SK-N-SH treated with all-trans-retinoic acid at 6 μM for 48 hours (cell line): ENCODE measurements around the gene RALGPS1.

Experiments used
- ATAC-seq: fragments of 200-7000 bp; cut with Tn5 transposase; 3 replicates; pipeline ENCODE4 v1.9.1; 2020; ENCODE audit warnings: mild to moderate bottlenecking, moderate library complexity
- ARNTL ChIP-seq: fragments of 450-650 bp; formaldehyde crosslinking; IDR thresholded peaks from 2 replicates; pipeline ENCODE4 v1.5.0; 2020; ENCODE audit warnings: low read depth, mild to moderate bottlenecking, moderate library complexity, borderline replicate concordance
- BACH2 ChIP-seq: fragments of 250-450 bp; sonication (Bioruptor Pico); IDR thresholded peaks from 2 replicates; pipeline ENCODE4 v1.9.0; 2021; ENCODE audit warnings: mild to moderate bottlenecking, borderline replicate concordance
- CSDC2 ChIP-seq: fragments of 250-450 bp; sonication (Bioruptor Pico); IDR thresholded peaks from 2 replicates; pipeline ENCODE4 v1.5.0; 2020; ENCODE audit warnings: mild to moderate bottlenecking, moderate library complexity
- ESRRG ChIP-seq: fragments of 250-450 bp; sonication (Bioruptor Pico); IDR thresholded peaks from 2 replicates; pipeline ENCODE4 v1.6.1; 2021; ENCODE audit warnings: mild to moderate bottlenecking
- GLIS3 ChIP-seq: fragments of 250-450 bp; sonication (Bioruptor Pico); IDR thresholded peaks from 2 replicates; pipeline ENCODE4 v1.5.0; 2020; ENCODE audit warnings: mild to moderate bottlenecking, moderate library complexity
- ISL1 ChIP-seq: fragments of 250-450 bp; sonication (Bioruptor Pico); IDR thresholded peaks from 2 replicates; pipeline ENCODE4 v2.1.2; 2022; ENCODE audit warnings: mild to moderate bottlenecking, moderate library complexity
- OSR1 ChIP-seq: fragments of 250-450 bp; sonication (Bioruptor Pico); IDR thresholded peaks from 2 replicates; pipeline ENCODE4 v1.8.0; 2022; ENCODE audit warnings: moderate library complexity, mild to moderate bottlenecking, inconsistent platforms
- PPARA ChIP-seq: fragments of 250-450 bp; sonication (Bioruptor Pico); IDR thresholded peaks from 2 replicates; pipeline ENCODE4 v1.5.0; 2020; ENCODE audit warnings: mild to moderate bottlenecking, borderline replicate concordance
- RARB ChIP-seq: fragments of 250-450 bp; sonication (Bioruptor Pico); IDR thresholded peaks from 2 replicates; pipeline ENCODE4 v1.8.0; 2021; ENCODE audit warnings: mild to moderate bottlenecking, moderate library complexity
- SNAI2 ChIP-seq: fragments of 250-450 bp; sonication (Bioruptor Pico); IDR thresholded peaks from 2 replicates; pipeline ENCODE4 v1.5.0; 2020; ENCODE audit warnings: mild to moderate bottlenecking, moderate library complexity
- TOX ChIP-seq: fragments of 250-450 bp; sonication (Bioruptor Pico); IDR thresholded peaks from 2 replicates; pipeline ENCODE4 v1.8.0; 2021; ENCODE audit warnings: mild to moderate bottlenecking, moderate library complexity, borderline replicate concordance
- ZC3H10 ChIP-seq: fragments of 250-450 bp; sonication (Bioruptor Pico); IDR thresholded peaks from 2 replicates; pipeline ENCODE4 v1.5.1; 2021; ENCODE audit warnings: mild to moderate bottlenecking, moderate library complexity
- ZFP3 ChIP-seq: fragments of 250-450 bp; sonication (Bioruptor Pico); IDR thresholded peaks from 2 replicates; pipeline ENCODE4 v1.5.0; 2020; ENCODE audit warnings: mild to moderate bottlenecking, moderate library complexity
- ZFP30 ChIP-seq: fragments of 450-650 bp; formaldehyde crosslinking; IDR thresholded peaks from 2 replicates; pipeline ENCODE4 v1.5.0; 2022; ENCODE audit warnings: mild to moderate bottlenecking, moderate library complexity
- ZNF565 ChIP-seq: fragments of 450-650 bp; formaldehyde crosslinking; conservative IDR thresholded peaks from 2 replicates; pipeline ENCODE4 v1.5.0; 2020; ENCODE audit warnings: low read depth, mild to moderate bottlenecking, moderate library complexity
- ZNF70 ChIP-seq: fragments of 450-650 bp; formaldehyde crosslinking; IDR thresholded peaks from 2 replicates; pipeline ENCODE4 v1.5.0; 2020; ENCODE audit warnings: mild to moderate bottlenecking, moderate library complexity
- ZNF8 ChIP-seq: fragments of 450-650 bp; formaldehyde crosslinking; IDR thresholded peaks from 2 replicates; pipeline ENCODE4 v1.5.0; 2020; ENCODE audit warnings: mild to moderate bottlenecking, moderate library complexity
- TF ChIP-seq, protein P1 (sequence below): fragments of 250-450 bp; sonication (Bioruptor Pico); IDR thresholded peaks from 2 replicates; pipeline ENCODE4 v1.5.1; 2021; ENCODE audit warnings: mild to moderate bottlenecking, moderate library complexity
- TF ChIP-seq, protein P2 (sequence below): fragments of 250-450 bp; sonication (Bioruptor Pico); IDR thresholded peaks from 2 replicates; pipeline ENCODE4 v1.5.0; 2020; ENCODE audit warnings: mild to moderate bottlenecking, moderate library complexity
- TF ChIP-seq, protein P3 (sequence below): fragments of 250-450 bp; sonication (Bioruptor Pico); IDR thresholded peaks from 2 replicates; pipeline ENCODE4 v1.5.1; 2020; ENCODE audit warnings: low read depth, mild to moderate bottlenecking, moderate library complexity
- TF ChIP-seq, protein P4 (sequence below): fragments of 250-450 bp; sonication (Bioruptor Pico); IDR thresholded peaks from 2 replicates; pipeline ENCODE4 v1.8.0; 2020; ENCODE audit warnings: mild to moderate bottlenecking, moderate library complexity, borderline replicate concordance

Gene RALGPS1

DNA sequence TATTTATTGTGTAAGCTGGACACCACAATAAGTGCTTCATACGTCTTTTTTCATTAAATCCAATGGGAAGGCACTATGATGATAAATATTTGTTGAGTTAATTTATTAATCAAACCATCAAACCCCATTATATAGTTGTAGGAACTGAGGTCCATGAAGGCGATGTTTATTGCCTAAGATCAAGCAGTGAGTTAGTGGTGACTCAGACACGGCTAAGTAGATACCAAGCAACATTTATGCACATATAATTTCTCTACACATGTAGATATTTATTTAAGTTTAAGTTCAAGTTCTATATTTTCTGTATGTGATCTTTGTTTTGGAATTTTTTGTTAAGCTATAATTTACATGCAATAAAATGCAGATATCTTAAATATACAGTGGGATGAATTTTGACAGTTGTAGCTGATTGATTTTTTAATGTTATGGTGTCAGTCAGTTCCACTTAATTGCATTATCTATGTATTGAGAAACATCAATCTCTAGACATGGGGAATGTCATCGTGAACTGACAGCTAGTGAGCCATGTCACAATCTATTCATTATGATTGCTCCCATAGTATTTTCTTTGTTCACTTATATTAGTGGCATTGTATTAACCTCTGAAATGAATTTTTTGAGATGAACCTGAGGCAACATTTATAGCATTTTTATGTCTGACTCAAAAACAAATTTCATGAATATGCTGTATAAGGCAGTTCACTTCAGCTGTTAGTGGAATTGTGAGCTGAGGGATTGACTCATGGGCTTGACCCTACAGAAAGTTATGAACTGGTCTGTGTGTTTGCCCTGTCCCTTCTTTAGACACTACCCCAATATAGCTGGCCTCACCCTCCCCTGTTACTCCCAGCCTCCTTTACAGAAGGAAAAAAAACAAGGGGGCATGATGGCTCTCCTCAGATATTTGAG lies 338.1 kb downstream of the RALGPS1 start:
- no peak for ATAC-seq
- no peak for TF ChIP-seq PPARA (CRISPR knock-in tag)
- TF ChIP-seq TOX (CRISPR knock-in tag): no peak
- no peak for TF ChIP-seq GLIS3
- no peak for TF ChIP-seq SNAI2
- no peak for TF ChIP-seq ARNTL (CRISPR knock-in tag)
- no peak for TF ChIP-seq ZC3H10 (CRISPR knock-in tag)
- TF ChIP-seq BACH2 (CRISPR knock-in tag): no peak
- no peak for TF ChIP-seq CSDC2 (CRISPR knock-in tag)
- TF ChIP-seq ZFP30 (CRISPR knock-in tag): no peak
- TF ChIP-seq, protein P1, sequence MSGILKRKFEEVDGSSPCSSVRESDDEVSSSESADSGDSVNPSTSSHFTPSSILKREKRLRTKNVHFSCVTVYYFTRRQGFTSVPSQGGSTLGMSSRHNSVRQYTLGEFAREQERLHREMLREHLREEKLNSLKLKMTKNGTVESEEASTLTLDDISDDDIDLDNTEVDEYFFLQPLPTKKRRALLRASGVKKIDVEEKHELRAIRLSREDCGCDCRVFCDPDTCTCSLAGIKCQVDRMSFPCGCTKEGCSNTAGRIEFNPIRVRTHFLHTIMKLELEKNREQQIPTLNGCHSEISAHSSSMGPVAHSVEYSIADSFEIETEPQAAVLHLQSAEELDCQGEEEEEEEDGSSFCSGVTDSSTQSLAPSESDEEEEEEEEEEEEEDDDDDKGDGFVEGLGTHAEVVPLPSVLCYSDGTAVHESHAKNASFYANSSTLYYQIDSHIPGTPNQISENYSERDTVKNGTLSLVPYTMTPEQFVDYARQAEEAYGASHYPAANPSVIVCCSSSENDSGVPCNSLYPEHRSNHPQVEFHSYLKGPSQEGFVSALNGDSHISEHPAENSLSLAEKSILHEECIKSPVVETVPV (CRISPR knock-in tag): no peak
- TF ChIP-seq, all 23 proteins: peak for 0

DNA sequence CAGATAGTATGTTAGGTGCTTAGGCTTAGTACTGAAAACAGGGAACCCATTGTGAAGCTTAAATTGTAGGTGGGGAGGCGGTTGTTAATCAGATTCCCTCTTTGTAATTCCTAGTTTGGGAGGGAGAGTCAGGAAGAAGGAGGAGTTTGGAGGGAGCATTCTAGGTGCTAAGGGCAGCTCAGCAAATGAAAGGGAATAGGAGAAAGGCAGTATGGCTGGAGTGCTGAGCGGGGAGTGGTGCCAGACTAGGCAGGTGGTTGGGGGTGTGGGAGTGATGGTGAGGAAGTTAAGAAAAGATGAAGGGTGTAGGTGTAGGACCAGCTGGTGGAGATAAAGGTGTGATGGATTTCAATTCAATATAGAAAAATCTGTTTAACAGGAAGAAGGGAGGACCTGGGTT lies 338.9 kb downstream of the RALGPS1 start:
- TF ChIP-seq ZNF8 (CRISPR knock-in tag): no peak
- no peak for TF ChIP-seq ZNF70 (CRISPR knock-in tag)
- TF ChIP-seq ESRRG: no peak
- no peak for TF ChIP-seq OSR1 (CRISPR knock-in tag)
- no peak for TF ChIP-seq ZNF565 (CRISPR knock-in tag)
- TF ChIP-seq ZFP30 (CRISPR knock-in tag): no peak
- TF ChIP-seq SNAI2: no peak
- no peak for TF ChIP-seq ISL1
- no peak for TF ChIP-seq ZFP3
- no peak for TF ChIP-seq ARNTL (CRISPR knock-in tag)
- TF ChIP-seq, protein P2, sequence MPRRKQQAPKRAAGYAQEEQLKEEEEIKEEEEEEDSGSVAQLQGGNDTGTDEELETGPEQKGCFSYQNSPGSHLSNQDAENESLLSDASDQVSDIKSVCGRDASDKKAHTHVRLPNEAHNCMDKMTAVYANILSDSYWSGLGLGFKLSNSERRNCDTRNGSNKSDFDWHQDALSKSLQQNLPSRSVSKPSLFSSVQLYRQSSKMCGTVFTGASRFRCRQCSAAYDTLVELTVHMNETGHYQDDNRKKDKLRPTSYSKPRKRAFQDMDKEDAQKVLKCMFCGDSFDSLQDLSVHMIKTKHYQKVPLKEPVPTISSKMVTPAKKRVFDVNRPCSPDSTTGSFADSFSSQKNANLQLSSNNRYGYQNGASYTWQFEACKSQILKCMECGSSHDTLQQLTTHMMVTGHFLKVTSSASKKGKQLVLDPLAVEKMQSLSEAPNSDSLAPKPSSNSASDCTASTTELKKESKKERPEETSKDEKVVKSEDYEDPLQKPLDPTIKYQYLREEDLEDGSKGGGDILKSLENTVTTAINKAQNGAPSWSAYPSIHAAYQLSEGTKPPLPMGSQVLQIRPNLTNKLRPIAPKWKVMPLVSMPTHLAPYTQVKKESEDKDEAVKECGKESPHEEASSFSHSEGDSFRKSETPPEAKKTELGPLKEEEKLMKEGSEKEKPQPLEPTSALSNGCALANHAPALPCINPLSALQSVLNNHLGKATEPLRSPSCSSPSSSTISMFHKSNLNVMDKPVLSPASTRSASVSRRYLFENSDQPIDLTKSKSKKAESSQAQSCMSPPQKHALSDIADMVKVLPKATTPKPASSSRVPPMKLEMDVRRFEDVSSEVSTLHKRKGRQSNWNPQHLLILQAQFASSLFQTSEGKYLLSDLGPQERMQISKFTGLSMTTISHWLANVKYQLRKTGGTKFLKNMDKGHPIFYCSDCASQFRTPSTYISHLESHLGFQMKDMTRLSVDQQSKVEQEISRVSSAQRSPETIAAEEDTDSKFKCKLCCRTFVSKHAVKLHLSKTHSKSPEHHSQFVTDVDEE: no peak
- TF ChIP-seq, protein P3, sequence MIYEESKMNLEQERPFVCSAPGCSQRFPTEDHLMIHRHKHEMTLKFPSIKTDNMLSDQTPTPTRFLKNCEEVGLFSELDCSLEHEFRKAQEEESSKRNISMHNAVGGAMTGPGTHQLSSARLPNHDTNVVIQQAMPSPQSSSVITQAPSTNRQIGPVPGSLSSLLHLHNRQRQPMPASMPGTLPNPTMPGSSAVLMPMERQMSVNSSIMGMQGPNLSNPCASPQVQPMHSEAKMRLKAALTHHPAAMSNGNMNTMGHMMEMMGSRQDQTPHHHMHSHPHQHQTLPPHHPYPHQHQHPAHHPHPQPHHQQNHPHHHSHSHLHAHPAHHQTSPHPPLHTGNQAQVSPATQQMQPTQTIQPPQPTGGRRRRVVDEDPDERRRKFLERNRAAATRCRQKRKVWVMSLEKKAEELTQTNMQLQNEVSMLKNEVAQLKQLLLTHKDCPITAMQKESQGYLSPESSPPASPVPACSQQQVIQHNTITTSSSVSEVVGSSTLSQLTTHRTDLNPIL: no peak
- TF ChIP-seq, protein P1 (CRISPR knock-in tag): no peak
- TF ChIP-seq, protein P4, sequence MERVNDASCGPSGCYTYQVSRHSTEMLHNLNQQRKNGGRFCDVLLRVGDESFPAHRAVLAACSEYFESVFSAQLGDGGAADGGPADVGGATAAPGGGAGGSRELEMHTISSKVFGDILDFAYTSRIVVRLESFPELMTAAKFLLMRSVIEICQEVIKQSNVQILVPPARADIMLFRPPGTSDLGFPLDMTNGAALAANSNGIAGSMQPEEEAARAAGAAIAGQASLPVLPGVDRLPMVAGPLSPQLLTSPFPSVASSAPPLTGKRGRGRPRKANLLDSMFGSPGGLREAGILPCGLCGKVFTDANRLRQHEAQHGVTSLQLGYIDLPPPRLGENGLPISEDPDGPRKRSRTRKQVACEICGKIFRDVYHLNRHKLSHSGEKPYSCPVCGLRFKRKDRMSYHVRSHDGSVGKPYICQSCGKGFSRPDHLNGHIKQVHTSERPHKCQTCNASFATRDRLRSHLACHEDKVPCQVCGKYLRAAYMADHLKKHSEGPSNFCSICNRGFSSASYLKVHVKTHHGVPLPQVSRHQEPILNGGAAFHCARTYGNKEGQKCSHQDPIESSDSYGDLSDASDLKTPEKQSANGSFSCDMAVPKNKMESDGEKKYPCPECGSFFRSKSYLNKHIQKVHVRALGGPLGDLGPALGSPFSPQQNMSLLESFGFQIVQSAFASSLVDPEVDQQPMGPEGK (CRISPR knock-in tag): no peak
- TF ChIP-seq ZC3H10 (CRISPR knock-in tag): no peak
- no peak for TF ChIP-seq RARB
- no peak for ATAC-seq

DNA sequence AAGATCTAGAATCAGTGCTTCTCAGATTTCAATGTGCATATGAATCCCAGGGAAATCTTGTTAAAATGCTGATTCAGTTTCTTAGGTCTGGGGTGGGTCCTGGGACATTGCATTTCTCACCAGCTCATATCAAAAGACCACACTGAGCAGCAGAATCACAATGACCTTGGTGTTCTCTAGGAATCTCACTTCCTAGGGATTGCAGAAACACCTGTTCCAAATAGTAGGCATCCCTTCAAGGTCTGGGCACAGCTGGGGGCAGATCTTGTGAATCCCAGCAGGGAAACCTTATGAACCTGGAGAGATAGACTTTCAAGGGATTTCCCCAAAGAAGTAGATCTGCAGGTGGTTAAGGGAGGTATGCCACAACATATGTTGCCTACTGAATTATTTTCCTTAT lies 341.1 kb downstream of the RALGPS1 start:
- no peak for ATAC-seq
- TF ChIP-seq, protein P1 (CRISPR knock-in tag): no peak
- TF ChIP-seq ZC3H10 (CRISPR knock-in tag) (no peak), PPARA (CRISPR knock-in tag) (no peak), ARNTL (CRISPR knock-in tag) (no peak), BACH2 (CRISPR knock-in tag) (no peak), ESRRG (no peak), TOX (CRISPR knock-in tag) (no peak), CSDC2 (CRISPR knock-in tag) (no peak), GLIS3 (no peak)
- TF ChIP-seq, protein P3: no peak
- TF ChIP-seq, protein P2: no peak
